Activated naive CD4-positive, alpha-beta T cell treated with anti-CD3 and anti-CD28 coated beads, Interleukin-2, amount 50 U/mL, for 16 hours (primary cell): ENCODE results near the gene LCP2.
A peak's percentile ranks its signal among the peaks of the same experiment; 100 is the strongest.

Experiments
- DNase-seq: peaks from one replicate; pipeline ENCODE4 v3.0.0-alpha.2; 2020

Gene LCP2

GRCh38 chr5:170294556-170294955, 3.0 kb downstream of the LCP2 start:
- DNase-seq: no peak

GRCh38 chr5:170294057-170294456, 3.5 kb downstream of the LCP2 start:
- DNase-seq: no peak

- no peak for DNase-seq
These were observed 4.3 kb downstream of the LCP2 start for GRCh38 chr5:170293273-170293672.

GRCh38 chr5:170292179-170293104, 5.1 kb downstream of the LCP2 start:
- DNase-seq: no peak

- no peak for DNase-seq
These were observed 7.1 kb downstream of the LCP2 start for GRCh38 chr5:170290498-170290897.

GRCh38 chr5:170289764-170290163, 7.8 kb downstream of the LCP2 start:
- no peak for DNase-seq

GRCh38 chr5:170289121-170289520, 8.5 kb downstream of the LCP2 start:
- no peak for DNase-seq

- DNase-seq: no peak
These were observed 9.0 kb downstream of the LCP2 start for GRCh38 chr5:170288551-170288950.

GRCh38 chr5:170288151-170288550, 9.4 kb downstream of the LCP2 start:
- DNase-seq: no peak

- DNase-seq: no peak
These were observed 10.0 kb downstream of the LCP2 start for GRCh38 chr5:170287532-170287931.

- no peak for DNase-seq
These were observed 11.1 kb downstream of the LCP2 start for GRCh38 chr5:170286386-170286925.

- DNase-seq: no peak
These were observed 12.4 kb downstream of the LCP2 start for GRCh38 chr5:170285181-170285580.

- no peak for DNase-seq
These were observed 13.3 kb downstream of the LCP2 start for GRCh38 chr5:170284231-170284630.

GRCh38 chr5:170283296-170283695, 14.3 kb downstream of the LCP2 start:
- no peak for DNase-seq

- no peak for DNase-seq
These were observed 17.5 kb downstream of the LCP2 start for GRCh38 chr5:170280011-170280493.

- DNase-seq: no peak
These were observed 18.1 kb downstream of the LCP2 start for GRCh38 chr5:170279459-170279817.

GRCh38 chr5:170278611-170279458, 18.7 kb downstream of the LCP2 start:
- DNase-seq: peak; percentile 76

- DNase-seq: no peak
These were observed 19.7 kb downstream of the LCP2 start for GRCh38 chr5:170277867-170278281.

GRCh38 chr5:170276140-170276539, 21.4 kb downstream of the LCP2 start:
- DNase-seq: no peak

- DNase-seq: no peak
These were observed 22.1 kb downstream of the LCP2 start for GRCh38 chr5:170275376-170275994.

- peak; percentile 70 for DNase-seq
These were observed 23.4 kb downstream of the LCP2 start for GRCh38 chr5:170273968-170274710.
